Neural progenitor cell (in vitro differentiated cells): ENCODE results near the gene PRDM15.

Experiments used
- CTCF ChIP-seq: fragments of 200-600 bp; sonication (generic); IDR thresholded peaks from 2 replicates; pipeline ENCODE4 v1.5.1; 2017; ENCODE audit warnings: antibody characterized with exemption, mild to moderate bottlenecking
- EZH2 ChIP-seq: fragments of 200-600 bp; sonication (generic); IDR thresholded peaks from 2 replicates; pipeline ENCODE4 v1.6.1; 2017; ENCODE audit warnings: antibody characterized with exemption, mild to moderate bottlenecking, moderate library complexity
- EZH2phosphoT487 ChIP-seq: fragments of 200-600 bp; sonication (generic); IDR thresholded peaks from 2 replicates; pipeline ENCODE4 v1.6.1; 2017; ENCODE audit warnings: antibody characterized with exemption

- no peak for TF ChIP-seq CTCF
- peak; percentile 70 for TF ChIP-seq EZH2
- TF ChIP-seq EZH2phosphoT487 = no peak
Measured at GRCh38 chr21:41766883-41767605, 112.1 kb downstream of the PRDM15 start, which contains the start of gene RIPK4.
